Measurements from ENCODE around the gene HIKESHI. TPM values are rescaled to one million over a fixed set of nuclear protein-coding genes. Genes with fewer than 3 reads are reported as not detected.
"Not testable (repeated sequence)": the region's sequence is repeated elsewhere in the genome, so short reads cannot be mapped to it uniquely, and the experiment has no call there.

HIKESHI gene, protein sequence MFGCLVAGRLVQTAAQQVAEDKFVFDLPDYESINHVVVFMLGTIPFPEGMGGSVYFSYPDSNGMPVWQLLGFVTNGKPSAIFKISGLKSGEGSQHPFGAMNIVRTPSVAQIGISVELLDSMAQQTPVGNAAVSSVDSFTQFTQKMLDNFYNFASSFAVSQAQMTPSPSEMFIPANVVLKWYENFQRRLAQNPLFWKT
- polyA plus RNA-seq (ENCODE audit: insufficient read length in 4 of 4) = 10 to 100 TPM; 47.2 to 53.7 (median 49.8) TPM

DNA sequence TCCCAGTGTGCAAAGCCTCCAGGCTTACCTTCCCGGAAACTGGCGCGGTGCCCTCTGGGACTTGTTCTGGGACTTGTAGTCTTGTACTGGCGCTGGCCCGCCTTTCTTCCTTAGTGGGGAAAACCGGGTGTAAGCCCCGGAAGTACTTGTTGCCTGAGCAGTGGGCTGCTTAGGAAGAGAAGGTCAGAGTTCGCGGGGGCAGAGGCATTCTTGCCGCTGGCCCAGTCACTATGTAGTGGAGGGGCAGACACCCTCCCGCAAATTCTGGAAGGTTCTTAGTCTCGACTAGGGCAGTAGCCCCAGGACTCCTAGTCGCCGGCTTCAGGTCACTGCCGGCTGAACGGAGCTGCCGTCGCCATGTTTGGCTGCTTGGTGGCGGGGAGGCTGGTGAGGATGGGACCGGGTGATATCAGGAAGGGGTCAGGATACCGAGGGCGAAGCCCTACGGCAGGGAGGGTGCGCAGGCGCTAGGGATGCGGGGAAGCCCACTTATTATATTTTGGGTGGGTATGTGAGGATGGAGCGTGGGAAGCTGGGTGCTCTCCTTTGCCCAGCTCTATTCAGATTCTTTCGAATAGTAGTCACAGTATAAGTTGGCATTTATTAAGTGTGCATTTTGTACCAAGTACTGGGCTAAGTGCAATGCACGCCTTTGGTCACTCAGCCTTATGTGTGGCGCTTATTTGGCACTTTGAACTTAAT, at the start of gene HIKESHI:
HIKESHI (plus strand) TSS at position 149 of the 702 bp plus-strand sequence; CDS start at position 358, 209 bp downstream.
- DNase-seq (ENCODE audit: low read depth in 4 of 4, low spot score in 2 of 4) = peak; percentile 91 to 98 (median 92)

GRCh38 chr11:86255896-86256295, 46.1 kb upstream of the HIKESHI start:
- DNase-seq (ENCODE audit: low read depth in 4 of 4, low spot score in 2 of 4) = no peak

DNA sequence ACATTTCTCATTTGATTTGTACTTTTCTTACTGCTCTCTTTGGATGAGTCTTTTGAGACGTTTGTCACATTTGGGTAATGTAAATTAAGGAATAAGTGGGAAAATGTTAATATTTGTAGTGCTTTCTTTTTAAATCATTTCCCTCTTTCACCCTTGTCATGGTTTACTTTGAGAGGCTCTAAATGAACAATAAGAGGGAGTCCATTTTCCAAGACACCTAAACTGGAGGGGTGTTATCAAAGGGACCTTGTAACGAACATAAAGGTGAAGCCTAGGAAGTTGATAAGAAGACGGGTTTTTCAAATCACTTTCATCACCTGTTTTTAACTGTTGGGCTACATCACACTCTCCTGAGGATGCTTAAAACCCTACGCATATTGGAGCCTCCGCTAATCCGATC, 45.4 kb upstream of the HIKESHI start:
- no peak for DNase-seq (ENCODE audit: low read depth in 4 of 4, low spot score in 2 of 4)

DNA sequence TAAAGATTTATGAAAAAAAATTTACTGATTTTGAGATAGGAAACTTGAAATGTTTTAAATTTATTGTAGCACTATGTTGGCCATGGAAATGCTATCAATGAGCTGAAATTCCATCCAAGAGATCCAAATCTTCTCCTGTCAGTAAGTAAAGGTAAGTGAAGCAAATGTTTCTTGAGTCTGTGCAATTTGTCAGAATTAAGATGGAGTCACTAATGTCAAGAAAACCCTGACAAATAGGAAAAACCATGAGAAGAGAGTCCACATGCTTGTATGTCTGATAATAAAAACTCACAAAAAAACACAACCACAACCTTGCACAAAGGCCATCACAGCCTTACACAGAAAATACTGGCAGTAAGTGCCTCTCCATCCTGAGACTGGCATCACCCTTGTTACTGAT, 44.6 kb upstream of the HIKESHI start:
- no peak for DNase-seq (ENCODE audit: low read depth in 4 of 4, low spot score in 2 of 4)

- DNase-seq (ENCODE audit: low read depth in 4 of 4, low spot score in 2 of 4) = no peak
Measured at GRCh38 chr11:86259730-86260129, 42.3 kb upstream of the HIKESHI start.

DNA sequence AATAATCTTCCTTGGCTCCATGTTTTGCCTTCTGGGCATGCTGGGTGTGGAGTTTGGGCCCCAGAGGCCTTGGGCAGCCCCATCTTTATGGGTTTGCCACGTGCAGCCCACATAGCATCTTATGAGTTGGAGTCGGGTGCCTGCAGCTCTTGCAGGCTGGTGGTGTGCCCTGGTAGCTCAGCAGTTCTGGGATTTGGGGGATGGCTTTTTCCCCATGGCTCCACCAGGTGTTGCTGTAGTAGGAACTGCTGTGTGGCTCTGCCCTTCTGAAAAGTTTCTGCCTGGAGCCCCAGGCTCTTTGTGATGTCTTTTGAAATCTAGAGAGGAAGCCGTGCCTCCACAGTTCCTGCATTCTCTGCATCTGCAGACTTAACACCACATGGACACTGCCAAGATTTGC, 40.7 kb upstream of the HIKESHI start:
- DNase-seq (ENCODE audit: low read depth in 4 of 4, low spot score in 2 of 4) = no peak

GRCh38 chr11:86262387-86262786, 39.7 kb upstream of the HIKESHI start:
- no peak for DNase-seq (ENCODE audit: low read depth in 4 of 4, low spot score in 2 of 4)

- no peak for DNase-seq (ENCODE audit: low read depth in 4 of 4, low spot score in 2 of 4)
Measured at GRCh38 chr11:86264649-86265048, 37.4 kb upstream of the HIKESHI start.

GRCh38 chr11:86265194-86265593, 36.8 kb upstream of the HIKESHI start:
- no peak for DNase-seq (ENCODE audit: low read depth in 4 of 4, low spot score in 2 of 4)

- no peak for DNase-seq (ENCODE audit: low read depth in 4 of 4, low spot score in 2 of 4)
Measured at GRCh38 chr11:86269645-86270044, 32.4 kb upstream of the HIKESHI start.

- DNase-seq (ENCODE audit: low read depth in 4 of 4, low spot score in 2 of 4) = no peak
Measured at GRCh38 chr11:86274503-86274902, 27.5 kb upstream of the HIKESHI start.

- no peak for DNase-seq (ENCODE audit: low read depth in 4 of 4, low spot score in 2 of 4)
Measured at GRCh38 chr11:86274999-86275398, 27.0 kb upstream of the HIKESHI start.

DNA sequence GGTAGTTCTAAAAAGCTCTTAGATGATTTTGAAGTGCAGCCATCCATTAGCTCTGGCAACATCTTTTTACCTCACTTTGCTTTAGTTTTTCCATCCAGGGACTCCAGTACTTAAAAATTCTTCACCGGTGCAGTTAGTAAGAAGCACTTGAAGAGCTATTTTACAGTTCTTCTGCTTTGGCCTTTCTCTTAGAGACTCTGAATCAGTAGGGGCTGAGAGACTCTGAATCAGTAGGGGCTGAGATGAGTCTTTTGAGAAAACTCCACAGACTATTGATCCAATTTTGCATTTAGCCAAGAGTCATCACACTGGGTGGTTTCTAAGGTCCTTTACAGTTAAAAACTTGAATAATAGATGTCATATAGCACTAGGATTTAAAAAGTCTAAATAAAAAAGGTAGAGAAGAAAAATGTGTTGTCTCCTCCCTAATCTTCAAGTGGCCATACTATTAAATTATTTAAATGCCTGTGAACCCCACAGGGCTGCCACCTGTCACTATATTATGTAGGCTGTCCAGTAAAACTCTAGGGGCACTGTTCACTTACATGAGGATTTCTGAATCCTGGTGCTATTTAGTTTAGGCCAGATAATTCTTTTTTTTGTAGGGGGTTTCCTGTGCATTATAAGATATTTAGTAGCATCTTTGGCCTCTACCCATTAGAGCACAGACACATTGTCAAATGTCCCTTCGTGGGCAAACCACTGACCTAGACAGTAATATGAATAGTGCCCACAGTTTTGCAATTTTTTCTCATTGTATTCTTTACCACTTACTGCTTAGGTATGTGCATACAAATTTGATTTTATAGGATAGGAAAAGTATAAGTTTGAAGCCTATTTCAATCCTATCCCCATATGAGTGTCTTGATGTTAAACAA, 26.3 kb upstream of the HIKESHI start:
- no peak for DNase-seq (ENCODE audit: low read depth in 4 of 4, low spot score in 2 of 4)

GRCh38 chr11:86277741-86278140, 24.3 kb upstream of the HIKESHI start:
- no peak for DNase-seq (ENCODE audit: low read depth in 4 of 4, low spot score in 2 of 4)

GRCh38 chr11:86278226-86278625, 23.8 kb upstream of the HIKESHI start:
- DNase-seq (ENCODE audit: low read depth in 4 of 4, low spot score in 2 of 4) = no peak

DNA sequence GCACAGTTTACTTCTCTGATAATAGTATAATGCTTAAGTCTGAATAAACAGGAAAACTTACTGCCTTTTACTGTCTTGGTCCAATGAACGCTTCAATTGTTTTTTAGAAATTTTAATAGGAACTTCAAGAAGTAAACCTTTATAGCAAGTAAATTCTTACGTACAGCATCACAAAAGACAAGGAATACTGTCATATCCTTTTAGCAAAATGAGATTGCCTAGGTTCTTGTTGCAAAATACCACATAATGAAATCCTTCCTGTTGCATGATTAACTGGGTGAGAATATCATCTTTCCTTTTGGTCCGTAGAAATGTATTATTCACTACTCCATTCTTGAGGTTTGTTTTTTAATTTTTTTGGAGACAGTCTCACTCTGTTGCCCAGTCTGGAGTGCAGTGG, 22.3 kb upstream of the HIKESHI start:
- no peak for DNase-seq (ENCODE audit: low read depth in 4 of 4, low spot score in 2 of 4)

DNA sequence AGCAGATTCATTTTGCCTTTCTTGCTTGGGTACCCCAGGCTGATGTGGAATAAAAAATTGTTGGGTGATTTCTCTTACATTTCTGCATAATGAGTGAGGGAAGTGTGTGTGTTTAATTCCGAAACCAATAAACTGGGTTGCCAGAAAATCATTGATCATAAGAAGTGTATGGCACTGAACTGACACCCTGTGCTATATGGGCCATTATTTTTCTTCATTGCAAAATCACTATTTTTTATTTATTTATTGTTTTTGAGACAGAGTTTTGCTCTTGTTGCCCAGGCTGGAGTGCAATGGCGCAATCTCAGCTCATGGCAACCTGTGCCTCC, 14.6 kb upstream of the HIKESHI start:
- DNase-seq (ENCODE audit: low read depth in 4 of 4, low spot score in 2 of 4) = no peak

- DNase-seq (ENCODE audit: low read depth in 4 of 4, low spot score in 2 of 4) = no peak
Measured at GRCh38 chr11:86288776-86289507, 13.1 kb upstream of the HIKESHI start.

DNA sequence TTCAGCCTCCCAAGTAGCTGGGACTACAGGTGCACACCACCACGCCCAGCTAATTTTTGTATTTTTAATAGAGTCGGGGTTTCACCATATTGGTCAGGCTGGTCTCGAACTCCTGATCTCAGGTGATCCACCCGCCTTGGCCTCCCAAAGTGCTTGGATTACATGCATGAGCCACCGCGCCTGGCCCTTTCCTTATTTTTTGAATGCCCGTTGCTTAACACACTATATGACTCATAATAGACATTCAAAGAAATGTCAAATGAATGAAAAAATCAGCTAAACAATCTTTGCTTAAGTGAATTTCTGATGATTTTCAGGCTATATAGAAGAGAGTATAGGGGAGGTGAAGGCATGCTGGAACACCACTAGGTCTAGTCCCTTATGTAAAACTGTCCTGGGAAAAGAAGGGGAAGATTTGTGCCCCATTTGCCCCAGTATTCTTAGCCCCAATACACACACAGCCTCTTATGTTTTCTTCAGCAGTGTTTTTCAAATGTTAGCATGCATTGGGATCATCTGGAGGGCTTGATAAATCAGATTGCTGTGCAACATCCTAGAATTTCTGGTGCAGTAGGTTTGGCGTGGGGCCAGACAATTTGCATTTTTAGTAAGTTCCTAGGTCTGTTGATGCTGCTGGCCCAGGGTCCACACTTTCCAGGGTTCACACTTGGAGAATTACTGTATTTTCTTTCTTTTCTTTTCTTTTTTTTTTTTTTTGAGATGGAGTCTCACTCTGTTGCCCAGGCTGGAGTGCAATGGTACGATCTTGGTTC, 12.3 kb upstream of the HIKESHI start:
- DNase-seq (ENCODE audit: low read depth in 4 of 4, low spot score in 2 of 4) = not testable (repeated sequence)

Measured in left renal cortex interstitium (tissue), 4 donors.